SK-N-SH (cell line): ENCODE measurements around the gene ALG9.

ENCODE experiments used
- CTCF ChIP-seq: fragments of 200-600 bp; sonication (generic); IDR thresholded peaks from 2 replicates; pipeline ENCODE4 v1.6.1; 2017; ENCODE audit warnings: antibody characterized with exemption, mild to moderate bottlenecking, moderate library complexity
- EP300 ChIP-seq, 2 experiments: IDR thresholded peaks; 2 replicates each; pipeline versions ENCODE4 v1.4.0 to v1.6.1; 2012; ENCODE audit warnings: borderline replicate concordance in 1 of 2, low read depth in 1 of 2, low read length in 1 of 2
- EZH2phosphoT487 ChIP-seq: fragments of 200-600 bp; sonication (generic); IDR thresholded peaks from 2 replicates; pipeline ENCODE4 v1.6.1; 2017; ENCODE audit warnings: low read depth, mixed run types, mild to moderate bottlenecking, antibody characterized with exemption, moderate library complexity, borderline replicate concordance
- FOXM1 ChIP-seq: IDR thresholded peaks from 2 replicates; pipeline ENCODE4 v1.4.0; 2012; ENCODE audit warnings: low read depth, mild to moderate bottlenecking
- MAX ChIP-seq: IDR thresholded peaks from 2 replicates; pipeline ENCODE4 v1.4.0; 2012; ENCODE audit warnings: low read depth
- POLR2AphosphoS5 ChIP-seq: IDR thresholded peaks from 2 replicates; pipeline ENCODE4 v1.6.1; 2012; ENCODE audit warnings: low read depth, low read length
- RCOR1 ChIP-seq: fragments of 150-350 bp; IDR thresholded peaks from 2 replicates; pipeline ENCODE4 v1.6.1; 2017; ENCODE audit warnings: antibody characterized with exemption, low read length
- RFX5 ChIP-seq: IDR thresholded peaks from 2 replicates; pipeline ENCODE4 v1.6.1; 2012; ENCODE audit warnings: mild to moderate bottlenecking, improper control_type of control experiment, low read length
- TAF1 ChIP-seq: IDR thresholded peaks from 2 replicates; pipeline ENCODE4 v1.6.1; 2012; ENCODE audit warnings: low read depth, mild to moderate bottlenecking, low read length, moderate library complexity, borderline replicate concordance
- TEAD4 ChIP-seq: IDR thresholded peaks from 2 replicates; pipeline ENCODE4 v1.4.0; 2012; ENCODE audit warnings: mild to moderate bottlenecking, borderline replicate concordance; ENCODE audit not compliant: insufficient read depth
- USF1 ChIP-seq: IDR thresholded peaks from 2 replicates; pipeline ENCODE4 v1.4.0; 2012; ENCODE audit warnings: low read depth, borderline replicate concordance

- TF ChIP-seq RFX5 (no peak), CTCF (no peak), TAF1 (no peak), EZH2phosphoT487 (no peak), TEAD4 (no peak), RCOR1 (no peak), FOXM1 (no peak), MAX (no peak), EP300 (IDR thresholded peaks at IDR 0.05; ENCODE audit: borderline replicate concordance in 1 of 2, low read depth in 1 of 2, low read length in 1 of 2) (no peak), POLR2AphosphoS5 (no peak), USF1 (no peak)
Observed at GRCh38 chr11:111826322-111826950, 44.9 kb downstream of the ALG9 start.
